Measurements from ENCODE around the gene SELENOF.
"Not testable (repeated sequence)": the region's sequence is repeated elsewhere in the genome, so short reads cannot be mapped to it uniquely, and the experiment has no call there.

Gene SELENOF

DNA sequence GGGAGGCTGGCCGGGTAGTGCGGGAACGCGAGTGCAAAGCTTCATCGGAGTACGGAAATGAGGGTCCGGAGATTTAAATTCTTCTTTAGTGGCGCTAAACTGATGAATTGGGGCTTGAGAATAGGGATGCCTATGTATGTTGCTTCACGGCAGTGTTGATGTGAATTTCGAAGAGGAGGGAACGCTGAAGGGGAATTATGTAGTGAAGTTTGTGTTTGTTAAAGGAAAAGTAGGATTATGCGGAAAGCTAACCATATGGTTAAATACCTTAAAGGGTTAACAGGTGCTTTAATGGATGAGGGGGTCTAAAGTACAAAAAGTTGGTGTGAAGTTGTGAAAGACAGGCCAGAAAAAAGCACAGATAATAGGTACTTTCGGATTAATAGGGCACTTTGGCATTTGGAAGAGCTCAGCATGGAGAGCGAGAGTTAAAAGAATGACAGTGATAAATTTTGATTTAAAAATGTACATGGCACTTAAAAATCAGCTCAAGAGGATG lies 1.9 kb upstream of the SELENOF start:
- no peak for DNase-seq (ENCODE audit: low spot score)

GRCh38 chr1:86914998-86915736 lies 1.2 kb upstream of the SELENOF start:
- DNase-seq (ENCODE audit: low spot score) = peak; percentile 35

GRCh38 chr1:86914601-86914997 lies 673 bp upstream of the SELENOF start, which contains the start of gene HS2ST1:
TSS of gene HS2ST1 (plus strand) at chr1:86914635.
- DNase-seq (ENCODE audit: low spot score) = no peak

- DNase-seq (ENCODE audit: low spot score) = peak; percentile 46
Observed at GRCh38 chr1:86913399-86913895, 479 bp downstream of the SELENOF start.

GRCh38 chr1:86912281-86912900 lies 1.5 kb downstream of the SELENOF start:
- DNase-seq (ENCODE audit: low spot score) = no peak

DNA sequence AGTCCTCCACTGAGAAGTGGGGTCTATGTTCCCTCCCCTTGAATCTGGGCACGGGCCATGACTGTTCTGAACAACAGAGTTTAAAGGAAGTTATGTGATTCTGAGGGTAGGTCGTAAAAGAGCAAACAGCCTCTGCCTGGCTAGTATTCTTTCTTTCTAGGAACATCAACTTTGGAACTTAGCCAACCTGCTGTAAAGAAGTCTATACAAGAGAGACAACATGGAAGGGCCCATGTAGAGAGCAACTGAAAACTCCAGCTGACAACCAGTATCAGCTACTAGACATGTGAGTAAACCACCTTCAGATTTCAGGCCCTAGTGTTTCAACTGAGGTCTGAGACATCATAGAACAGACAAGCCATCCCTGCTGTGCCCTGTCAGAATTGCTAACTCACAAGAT lies 7.5 kb downstream of the SELENOF start:
- DNase-seq (ENCODE audit: low spot score) = no peak

DNA sequence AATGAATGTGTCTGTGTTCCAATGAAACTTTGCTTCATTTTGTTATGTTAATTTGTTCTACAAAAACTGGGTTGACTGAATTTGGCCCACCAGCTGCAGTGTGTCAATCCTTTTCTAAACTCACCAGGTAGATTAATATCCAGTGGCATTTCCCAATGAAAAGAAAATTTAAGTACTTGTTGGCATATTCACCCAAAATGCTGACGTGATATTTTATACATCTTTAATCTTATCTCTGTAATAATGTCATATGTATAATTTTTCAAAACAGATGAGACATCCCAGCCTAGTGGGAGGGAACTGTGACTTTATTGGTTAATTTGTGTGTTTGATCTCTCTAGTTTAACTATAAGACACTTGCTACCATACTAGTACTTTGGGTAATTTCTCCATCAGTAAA lies 8.1 kb downstream of the SELENOF start:
- DNase-seq (ENCODE audit: low spot score) = no peak

GRCh38 chr1:86899401-86899800 lies 14.5 kb downstream of the SELENOF start:
- not testable (repeated sequence) for DNase-seq (ENCODE audit: low spot score)

DNA sequence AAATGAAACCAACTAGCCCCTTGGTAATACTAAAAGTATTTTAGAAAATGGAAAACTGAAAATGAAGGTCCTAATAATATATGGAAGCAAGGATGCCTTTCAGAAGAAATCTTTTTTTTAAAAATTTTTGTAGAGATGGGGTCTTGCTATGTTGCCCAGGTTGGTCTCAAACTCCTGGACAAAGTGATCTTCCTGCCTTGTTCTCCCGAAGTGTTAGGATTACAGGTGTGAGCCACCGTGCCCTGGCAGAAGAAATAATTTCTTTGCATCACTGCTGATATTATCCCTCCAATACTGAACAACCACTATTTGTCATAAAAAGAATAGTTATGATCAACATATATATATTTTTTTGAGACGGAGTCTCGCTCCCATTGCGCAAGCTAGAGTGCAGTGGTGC lies 25.6 kb downstream of the SELENOF start:
- no peak for DNase-seq (ENCODE audit: low spot score)

DNA sequence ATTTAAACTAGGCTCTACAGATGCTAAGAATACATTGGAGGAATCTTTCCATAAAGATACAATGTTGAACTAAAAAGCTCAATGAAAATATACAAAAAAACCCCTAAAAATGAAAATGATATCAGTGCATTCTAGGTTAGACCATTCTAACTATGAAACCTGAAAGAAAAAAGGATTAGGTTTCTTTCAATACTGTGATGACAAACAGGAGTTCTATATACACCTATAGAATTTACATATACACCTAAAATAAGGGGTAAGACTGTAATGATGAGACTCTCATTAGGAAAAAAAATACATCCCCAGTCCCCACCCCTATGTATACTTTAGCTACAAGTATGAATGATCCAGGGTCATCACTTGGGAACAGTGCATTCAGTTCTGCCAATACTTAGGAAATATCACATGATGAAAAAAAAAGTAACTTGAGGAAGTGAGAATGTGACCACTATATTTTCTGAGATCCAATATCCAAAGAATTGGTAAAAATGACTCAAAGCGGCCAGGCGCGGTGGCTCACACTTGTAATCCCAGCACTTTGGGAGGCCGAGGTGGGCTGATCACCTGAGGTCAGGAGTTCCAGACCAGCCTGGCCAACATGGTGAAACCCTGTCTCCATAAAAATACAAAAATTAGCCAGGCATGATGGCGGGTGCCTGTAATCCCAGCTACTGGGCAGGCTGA lies 26.3 kb downstream of the SELENOF start:
- DNase-seq (ENCODE audit: low spot score) = no peak

GRCh38 chr1:86875722-86876121 lies 38.2 kb downstream of the SELENOF start:
- DNase-seq (ENCODE audit: low spot score) = no peak

GRCh38 chr1:86872086-86872485 lies 41.8 kb downstream of the SELENOF start:
- DNase-seq (ENCODE audit: low spot score) = no peak

DNA sequence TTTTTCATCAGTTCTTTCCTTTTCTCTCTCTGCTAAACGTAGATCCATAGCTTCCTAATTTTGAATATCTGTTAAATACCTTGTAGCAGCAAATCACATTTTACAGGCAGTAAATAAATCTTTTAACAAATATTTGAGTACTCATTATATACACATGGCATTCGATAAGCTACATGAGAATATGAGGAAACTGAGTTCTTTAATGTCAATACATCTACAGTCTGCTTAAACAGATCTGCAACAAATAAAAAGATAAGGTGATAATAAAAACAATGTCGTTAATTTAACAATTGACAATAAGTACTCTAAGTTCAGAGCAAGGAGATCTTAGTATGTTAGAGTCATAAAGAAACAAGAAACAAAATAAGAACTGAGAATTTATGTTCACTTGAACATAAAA lies 42.9 kb downstream of the SELENOF start:
- DNase-seq (ENCODE audit: low spot score) = no peak

- no peak for DNase-seq (ENCODE audit: low spot score)
Observed at GRCh38 chr1:86868477-86868876, 45.4 kb downstream of the SELENOF start.

GRCh38 chr1:86867278-86867677 lies 46.6 kb downstream of the SELENOF start:
- DNase-seq (ENCODE audit: low spot score) = not testable (repeated sequence)

- no peak for DNase-seq (ENCODE audit: low spot score)
Observed at GRCh38 chr1:86866665-86867064, 47.3 kb downstream of the SELENOF start.

DNA sequence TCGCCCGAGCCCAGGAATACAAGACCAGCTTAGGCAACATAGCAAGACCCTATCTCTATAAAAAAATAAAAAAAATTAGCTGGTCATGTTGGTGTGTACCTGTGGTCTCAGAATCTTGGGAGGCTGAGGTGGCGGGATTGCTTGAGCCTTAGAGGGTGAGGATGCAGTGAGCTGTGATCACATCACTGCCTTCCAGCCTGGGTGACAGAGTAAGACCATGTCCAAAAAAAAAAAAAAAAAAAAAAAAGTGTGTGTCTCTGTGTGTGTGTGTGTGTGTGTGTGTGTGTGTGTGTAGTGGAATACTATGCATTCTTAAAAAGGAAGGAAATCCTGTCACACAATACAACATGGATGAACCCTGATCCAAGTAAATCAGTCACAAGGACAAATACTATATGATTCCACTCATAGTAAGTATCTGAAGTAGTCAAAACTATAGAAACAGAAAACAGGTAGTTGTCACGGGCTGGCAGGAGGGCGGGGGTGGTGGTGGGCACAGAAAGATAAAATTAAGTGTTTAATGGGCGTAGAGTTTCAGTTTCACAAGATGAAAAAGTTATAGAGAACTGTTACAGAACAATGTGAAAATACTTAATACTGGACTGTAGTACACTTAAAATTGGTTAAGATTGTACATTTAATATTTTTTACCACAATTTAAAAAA lies 47.8 kb downstream of the SELENOF start:
- DNase-seq (ENCODE audit: low spot score) = no peak

GRCh38 chr1:86862920-86863319 lies 51.0 kb downstream of the SELENOF start:
- no peak for DNase-seq (ENCODE audit: low spot score)

GRCh38 chr1:86861424-86861823 lies 52.5 kb downstream of the SELENOF start:
- DNase-seq (ENCODE audit: low spot score) = no peak

- no peak for DNase-seq (ENCODE audit: low spot score)
Observed at GRCh38 chr1:86860424-86860823, 53.5 kb downstream of the SELENOF start.

GRCh38 chr1:86860020-86860419 lies 53.9 kb downstream of the SELENOF start:
- no peak for DNase-seq (ENCODE audit: low spot score)
